IPS-11a (cell line): ENCODE measurements around the gene ALOX5AP.

Experiments
- H3K4me3 ChIP-seq: one replicate; pipeline ENCODE4 v1.5.1; 2013; ENCODE audit warnings: low read depth, low read length, control low read depth

The ALOX5AP gene

DNA sequence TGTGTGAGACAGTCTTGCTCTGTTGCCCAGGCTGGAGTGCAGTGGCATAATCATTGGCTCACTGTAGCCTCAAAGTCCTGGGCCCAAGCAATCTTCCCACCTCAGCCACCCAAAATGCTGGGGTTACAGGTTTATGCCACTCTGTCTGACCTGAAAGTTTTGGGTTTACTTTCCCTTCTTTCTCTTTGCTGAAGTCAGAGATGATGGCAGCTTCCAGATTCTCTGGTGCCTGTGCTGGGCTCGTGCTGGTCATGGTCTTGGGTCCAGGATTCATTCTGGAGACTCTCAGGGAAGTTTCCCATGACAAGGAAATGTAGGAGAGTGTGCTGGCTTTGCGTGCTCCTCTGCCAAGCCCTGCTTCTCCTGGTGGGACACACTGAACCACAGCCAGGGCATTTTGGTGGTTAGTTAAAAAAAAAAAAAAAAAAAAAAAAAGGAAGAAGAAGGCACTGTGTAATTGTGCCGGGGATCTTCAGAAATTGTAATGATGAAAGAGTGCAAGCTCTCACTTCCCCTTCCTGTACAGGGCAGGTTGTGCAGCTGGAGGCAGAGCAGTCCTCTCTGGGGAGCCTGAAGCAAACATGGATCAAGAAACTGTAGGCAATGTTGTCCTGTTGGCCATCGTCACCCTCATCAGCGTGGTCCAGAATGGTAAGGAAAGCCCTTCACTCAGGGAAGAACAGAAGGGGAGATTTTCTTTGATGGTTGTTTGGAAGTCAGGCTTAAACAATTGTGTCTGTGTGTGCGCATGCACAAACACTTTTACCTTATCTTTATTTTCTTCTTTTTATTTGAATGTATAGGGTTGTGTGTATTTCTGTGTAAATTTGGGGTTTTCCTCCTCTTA, at the start of gene ALOX5AP:
TSS of gene ALOX5AP (plus strand) at position 519 of the 847 bp plus-strand sequence. CDS start at position 582, 63 bp downstream.
- no peak within 1 kb of the TSS for H3K4me3 ChIP-seq

DNA sequence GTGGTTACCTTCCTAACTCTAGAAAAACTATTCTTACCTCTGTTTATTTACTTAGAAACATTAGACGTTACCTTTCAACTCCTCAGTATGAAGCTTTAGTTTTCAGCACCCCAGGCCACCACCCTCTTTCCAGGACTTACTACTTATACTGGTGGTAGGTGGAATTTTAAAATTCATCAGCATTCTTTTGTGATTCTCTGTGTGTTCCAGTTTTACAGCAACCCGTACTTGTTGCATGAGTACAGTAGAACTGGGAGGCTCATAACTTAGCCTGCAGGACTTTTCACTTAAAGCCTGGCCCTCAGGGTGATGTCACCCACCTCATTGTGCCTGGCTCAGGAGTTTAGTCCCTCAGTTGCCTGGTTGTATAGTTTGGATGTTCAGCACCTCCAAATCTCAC, 49.4 kb upstream of the ALOX5AP start:
- no peak overlapping the region for H3K4me3 ChIP-seq

DNA sequence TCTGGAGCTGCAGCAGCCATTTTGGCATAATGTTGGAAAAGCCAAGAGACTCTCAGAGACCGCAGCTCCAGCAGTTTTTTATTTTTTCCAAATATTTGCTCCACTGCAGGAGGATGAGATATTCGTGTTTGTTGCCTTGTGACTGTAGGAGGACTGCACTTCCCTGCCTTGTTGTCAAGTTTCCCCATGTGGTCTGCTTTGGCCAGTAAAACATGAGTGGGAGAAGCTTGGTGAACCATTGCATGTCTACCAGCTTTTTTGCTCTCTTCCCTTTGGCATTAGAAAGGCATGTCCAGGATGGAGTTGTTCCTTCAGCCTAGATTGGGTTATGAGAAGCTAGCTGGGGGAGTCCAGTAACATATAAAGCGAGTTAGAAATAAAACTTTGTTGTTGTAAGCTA, 47.7 kb upstream of the ALOX5AP start:
- no peak overlapping the region for H3K4me3 ChIP-seq

DNA sequence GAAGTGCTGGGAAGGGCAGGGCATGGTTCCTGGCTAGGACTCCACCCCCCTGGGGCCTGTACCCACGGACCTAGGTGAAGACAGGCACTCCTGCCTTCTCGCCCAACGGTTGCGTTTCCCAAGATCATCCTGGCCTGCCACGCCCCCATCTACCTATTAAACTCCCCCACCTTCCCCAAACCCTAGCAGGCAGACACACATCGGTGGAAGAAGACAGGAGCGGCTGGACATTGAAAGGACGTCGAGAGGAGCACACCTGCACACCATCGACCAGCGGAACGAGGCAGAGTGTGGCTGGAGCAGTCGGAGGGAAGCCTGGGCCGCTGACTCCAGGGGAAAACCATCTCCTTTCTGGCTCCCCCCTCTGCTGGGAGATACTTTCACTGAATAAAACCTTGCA, 45.6 kb upstream of the ALOX5AP start:
- H3K4me3 ChIP-seq: no peak overlapping the region

DNA sequence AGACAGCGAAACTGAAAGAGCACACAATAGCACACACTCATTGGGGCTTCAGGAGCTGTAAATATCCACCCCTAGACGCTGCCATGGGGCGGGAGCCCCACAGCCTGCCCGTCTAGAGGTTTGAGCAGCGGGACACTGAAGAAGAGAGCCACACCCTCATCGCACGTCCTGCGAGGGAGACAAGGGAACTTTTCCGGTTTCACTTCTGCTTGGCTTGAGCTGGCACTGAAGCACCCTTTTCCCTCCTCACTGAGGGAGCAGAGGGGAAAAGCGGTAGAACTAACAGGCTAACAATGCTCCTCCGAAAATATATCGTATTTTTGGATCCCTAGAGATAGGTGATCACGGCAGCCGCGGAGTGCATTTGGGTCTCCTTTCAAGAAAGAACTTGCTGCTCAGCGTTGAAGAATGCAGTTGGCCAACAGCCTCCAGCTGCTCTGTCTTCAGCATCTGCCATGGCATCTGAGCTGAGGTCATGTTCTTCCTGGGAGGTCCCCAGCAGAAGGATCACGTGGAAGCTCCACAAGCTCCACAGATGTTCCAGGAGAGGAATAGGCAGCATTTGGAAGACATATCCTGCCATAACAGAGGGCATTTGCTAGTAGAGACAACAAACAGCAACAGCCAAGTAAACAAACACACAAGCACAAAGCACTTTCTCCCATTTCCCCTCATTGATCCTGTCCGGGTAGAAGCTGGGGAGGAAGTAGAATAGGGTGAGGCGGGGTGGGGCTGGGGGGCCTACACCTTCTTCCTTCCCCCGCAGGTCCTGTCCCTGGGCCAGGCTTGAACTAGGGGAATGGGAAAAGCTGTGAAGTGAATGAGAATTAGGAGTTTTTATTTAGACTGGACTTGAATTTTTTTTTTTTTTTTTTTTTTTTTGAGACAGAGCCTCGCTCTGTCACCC, 44.8 kb upstream of the ALOX5AP start:
- H3K4me3 ChIP-seq: no peak overlapping the region

DNA sequence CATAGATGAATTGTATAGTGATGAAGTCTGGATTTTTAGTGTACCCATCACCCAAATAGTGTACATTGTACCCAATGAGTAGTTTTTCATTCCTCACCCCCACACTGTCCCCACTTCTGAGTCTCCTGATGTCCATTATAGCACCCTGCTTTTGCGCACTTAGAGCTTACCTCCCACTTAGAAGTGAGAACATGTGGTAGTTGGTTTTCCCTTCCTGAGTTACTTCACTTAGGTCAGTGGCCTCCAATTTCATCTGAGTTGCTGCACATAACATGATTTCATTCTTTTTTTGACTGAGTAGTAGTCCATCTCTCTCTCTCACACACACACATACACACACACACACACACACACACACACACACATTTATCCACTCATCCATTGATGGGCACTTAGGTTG, 43.2 kb upstream of the ALOX5AP start:
- no peak overlapping the region for H3K4me3 ChIP-seq

DNA sequence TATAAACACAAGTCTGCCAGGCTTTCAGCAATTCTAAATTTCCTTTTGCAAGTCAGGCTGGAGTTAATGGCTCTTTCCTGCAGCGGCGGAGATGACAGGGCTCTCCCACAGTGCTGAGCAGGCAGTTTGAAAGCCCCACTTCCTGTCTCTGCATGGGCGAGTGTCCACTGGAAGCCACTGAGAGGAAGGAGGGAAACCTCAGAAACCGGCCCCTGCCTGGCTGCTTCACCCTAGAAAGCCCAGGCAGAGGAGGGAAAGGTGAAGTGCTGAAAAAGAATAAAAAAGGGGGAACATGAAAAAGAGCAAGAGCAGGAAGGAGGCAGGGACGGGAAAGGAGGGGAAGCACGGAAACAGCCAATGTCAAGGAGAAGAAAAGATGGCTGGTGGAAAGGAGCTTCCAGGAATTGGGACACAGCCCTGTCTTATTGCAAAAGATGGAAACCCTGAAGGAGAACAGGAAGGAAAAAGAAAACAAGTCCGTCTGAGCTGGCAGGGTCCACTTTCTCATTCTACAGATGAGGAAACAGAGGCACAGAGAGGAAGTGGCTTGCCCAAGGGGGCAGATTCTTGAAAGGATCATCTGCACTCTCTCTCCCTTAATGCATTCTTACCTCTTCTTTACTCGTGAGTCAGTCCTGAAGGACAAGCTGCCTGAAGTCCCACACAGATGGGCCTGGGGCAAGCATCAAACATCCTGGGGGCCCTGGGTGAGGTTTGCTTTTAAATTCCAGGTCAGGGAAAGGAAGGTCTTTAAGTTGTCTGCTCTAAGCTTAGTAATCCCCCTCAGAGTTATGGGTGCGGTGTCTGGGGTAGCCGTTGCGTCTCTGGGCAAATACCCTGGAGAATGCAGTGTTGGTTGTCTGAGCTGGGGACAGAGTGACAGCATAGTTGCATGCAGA, 38.8 kb upstream of the ALOX5AP start:
- no peak overlapping the region for H3K4me3 ChIP-seq

DNA sequence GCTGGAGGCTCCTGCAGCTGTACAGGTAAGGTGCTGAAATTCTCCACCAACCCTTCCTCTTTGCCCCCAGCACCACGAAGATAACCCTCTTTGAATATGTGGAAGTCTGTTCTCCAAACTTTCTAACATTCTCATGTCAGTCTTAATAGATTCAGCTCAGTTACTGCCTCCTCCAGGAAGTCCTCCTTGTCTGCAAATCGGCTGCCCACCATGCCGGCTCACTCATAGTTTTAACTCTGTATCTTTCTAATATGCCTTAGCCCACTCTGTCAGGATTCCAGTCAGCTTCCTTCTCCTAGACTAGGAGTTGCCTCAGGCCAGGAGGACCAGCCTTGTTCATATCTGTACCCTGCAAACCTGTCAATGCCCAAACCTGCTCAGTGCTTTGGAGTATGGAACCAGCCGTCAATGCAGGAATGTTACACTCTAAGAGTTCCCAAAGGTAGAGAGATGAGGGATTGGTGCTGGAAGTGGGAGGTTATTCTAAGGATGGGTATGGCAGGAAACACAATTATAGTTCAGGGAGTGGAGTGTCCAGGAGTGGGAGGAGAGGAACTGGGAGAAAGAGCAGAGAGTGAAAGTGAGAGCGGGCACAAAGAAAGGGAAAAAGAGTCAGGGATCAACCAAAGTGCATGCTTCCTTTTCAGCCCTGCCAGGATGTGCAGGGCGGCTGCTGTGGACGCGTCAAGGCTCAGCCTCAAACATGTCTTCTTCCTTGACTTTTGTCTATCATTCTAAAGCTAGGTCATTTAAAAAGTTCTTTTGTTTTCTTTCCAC, 38.0 kb upstream of the ALOX5AP start:
- H3K4me3 ChIP-seq: no peak overlapping the region

DNA sequence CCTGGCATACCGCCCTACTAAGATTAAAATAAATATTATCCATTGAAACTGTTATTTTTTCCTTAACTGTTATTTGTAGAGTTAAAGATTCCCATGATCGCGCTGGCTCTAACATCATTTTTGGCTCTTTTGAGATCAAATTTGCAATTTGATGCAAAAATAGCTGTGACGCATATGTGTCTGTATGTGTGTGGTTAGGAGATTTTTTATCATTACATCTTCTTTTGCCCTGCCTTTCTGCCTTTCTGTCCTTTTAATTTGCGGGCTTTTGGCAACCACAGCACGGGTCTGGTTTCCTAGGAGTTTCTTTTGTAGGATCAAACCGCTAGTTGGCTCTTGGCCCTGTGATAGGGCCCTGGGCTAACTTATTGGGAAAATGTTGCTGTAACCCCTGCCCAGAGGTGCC, 37.3 kb upstream of the ALOX5AP start:
- H3K4me3 ChIP-seq: no peak overlapping the region

DNA sequence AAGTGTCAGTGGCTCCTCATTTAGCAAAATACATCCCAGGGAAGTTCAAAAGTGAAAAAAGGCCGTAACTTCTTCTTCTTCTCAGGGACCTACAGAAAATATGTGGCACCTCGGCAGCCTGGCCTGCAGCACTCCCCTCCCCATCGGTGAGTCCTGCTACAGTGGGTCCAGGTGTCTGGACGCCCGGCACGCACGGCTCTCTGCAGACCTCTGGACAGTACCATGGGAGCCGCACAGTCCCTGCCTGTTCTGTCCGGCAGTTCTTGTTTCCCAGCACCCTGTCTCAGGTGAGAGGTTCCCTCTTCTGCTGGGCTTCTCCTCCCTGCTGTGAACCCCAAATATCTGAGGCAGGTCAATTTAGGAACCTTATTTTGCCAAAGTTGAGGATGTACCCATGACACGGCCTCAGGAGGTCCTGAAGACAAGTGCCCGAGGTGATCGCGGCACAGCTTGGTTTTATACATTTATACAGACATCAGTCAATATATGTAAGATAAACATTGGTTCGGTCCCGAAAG, 36.8 kb upstream of the ALOX5AP start:
- no peak overlapping the region for H3K4me3 ChIP-seq

DNA sequence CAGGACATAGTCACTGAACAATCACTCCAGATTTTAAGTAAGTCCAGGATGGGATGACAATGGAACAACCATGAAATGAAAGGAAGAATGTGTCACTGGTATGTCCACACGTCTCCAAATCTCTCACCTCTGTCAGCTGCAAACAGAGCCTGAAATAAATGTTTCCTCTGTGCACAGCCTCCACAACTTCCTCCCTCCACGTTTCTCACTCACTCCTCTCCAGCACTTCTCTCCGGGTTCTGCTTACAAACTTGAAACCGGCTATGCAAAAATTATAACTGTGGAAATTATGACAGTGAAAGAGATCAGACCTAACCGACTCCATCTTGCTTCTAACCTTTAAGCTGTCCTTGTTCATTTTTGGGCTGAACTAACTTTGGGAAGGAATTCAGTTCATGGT, 35.0 kb upstream of the ALOX5AP start:
- no peak overlapping the region for H3K4me3 ChIP-seq

DNA sequence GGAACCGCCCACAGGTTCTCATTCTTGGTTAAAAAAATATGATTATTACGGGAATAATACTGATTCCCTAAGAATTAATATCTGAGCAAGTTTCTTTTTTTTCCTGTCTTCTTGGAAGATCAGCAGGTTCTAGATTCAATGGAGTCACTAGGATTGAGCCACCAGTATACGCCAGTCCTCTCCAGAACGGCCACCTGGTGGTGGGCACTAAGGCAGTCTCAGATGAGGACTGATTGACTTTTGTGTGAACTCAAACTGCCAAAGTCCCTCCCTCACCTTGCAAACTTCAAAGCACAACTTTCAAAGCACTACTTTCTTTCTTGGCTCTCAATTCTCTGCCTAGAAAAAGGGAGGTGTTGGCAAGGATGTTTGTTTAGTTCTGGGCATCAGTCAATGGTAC, 33.3 kb upstream of the ALOX5AP start:
- no peak overlapping the region for H3K4me3 ChIP-seq

DNA sequence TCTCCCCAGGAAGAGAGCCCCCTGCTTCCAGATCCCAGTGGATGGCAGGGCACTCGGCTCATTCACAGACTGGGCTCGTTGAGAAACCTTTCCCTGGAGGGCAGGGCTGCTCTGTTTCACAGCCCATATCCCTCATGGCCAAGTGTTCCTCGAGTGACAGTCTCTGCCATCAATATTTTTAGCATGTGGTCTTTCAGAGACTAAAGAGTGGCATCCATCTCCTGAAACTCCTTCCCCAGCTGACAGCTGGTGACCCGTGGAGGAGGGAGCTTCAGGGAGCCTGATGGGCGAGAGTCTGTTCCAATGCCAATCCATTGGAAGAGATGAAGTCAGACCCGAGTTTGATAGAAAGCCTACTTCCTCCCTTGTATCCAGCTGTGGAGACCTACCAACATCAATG, 30.7 kb upstream of the ALOX5AP start:
- no peak overlapping the region for H3K4me3 ChIP-seq

DNA sequence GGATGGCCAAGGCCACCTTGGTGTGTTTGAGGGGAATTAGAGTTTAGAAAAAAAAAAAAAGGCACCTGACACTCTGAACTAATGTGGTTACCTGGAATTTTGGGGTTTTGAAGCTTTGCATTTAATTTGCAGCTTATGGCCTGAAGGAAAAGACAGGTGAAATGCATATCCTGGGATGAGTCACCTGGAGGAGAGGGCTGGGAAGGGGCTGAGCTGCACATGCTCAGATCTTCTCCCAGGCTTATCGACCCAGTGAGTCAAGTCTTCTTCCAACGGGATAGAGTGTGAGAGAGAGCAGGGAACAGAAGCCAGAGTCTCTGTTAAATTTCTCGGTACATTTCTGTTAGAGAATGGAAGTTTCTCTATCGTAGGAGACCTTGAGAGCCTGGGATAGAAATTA, 29.7 kb upstream of the ALOX5AP start:
- no peak overlapping the region for H3K4me3 ChIP-seq

DNA sequence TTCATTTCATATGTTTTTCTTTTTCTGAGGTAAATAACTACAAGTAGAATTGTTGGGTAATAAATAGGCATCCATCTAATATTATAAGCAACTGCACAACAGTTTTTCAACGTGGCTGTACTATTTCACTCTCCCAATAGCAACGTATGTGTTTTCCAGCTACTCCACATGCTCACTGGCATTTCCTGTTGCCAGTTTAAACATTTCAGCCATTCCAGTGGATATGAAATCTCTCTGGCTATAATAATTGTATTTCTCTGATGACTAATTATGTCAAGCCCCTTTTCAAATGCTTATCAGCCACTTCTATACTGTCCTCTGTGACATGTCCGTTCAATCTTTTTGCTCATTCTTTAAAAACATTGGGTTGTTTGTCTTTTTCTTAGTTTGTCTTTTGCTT, 26.8 kb upstream of the ALOX5AP start:
- no peak overlapping the region for H3K4me3 ChIP-seq

DNA sequence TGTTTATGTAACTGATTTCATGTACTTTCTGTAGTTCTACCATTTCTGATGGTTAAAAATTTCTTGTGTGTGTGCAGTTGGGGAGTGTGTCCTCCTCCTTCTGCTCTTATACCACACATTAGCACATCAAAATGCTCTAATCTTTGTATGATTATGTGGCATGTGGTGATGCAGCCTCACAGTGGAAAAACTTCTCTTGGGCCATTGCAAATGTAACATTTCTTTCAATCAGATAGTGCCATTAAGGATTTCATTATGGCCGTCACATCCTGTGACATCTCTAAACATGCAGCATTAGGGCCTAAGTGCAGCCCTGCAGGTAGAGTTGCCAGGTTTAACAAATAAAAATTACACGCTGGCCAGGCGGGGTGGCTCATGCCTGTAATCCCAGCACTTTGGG, 24.9 kb upstream of the ALOX5AP start:
- no peak overlapping the region for H3K4me3 ChIP-seq

DNA sequence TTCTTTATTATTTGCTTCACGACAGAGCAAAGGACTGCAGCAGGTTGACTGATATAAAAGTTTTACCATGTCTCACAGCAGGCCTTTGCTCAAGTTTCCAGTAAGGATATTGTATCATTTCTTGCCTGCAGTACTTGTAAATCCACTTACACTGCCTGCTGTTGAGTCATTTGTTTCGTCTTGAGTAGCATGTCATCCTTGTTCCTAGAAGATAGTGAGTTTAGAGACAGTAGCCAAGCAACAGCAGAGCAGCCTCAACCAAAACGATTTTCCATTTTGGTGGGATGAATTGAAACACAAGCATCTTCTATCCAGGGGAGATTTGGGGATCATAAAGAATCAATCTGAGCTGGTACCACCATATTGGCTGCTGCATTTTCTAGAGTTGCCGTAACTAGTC, 24.0 kb upstream of the ALOX5AP start:
- no peak overlapping the region for H3K4me3 ChIP-seq

DNA sequence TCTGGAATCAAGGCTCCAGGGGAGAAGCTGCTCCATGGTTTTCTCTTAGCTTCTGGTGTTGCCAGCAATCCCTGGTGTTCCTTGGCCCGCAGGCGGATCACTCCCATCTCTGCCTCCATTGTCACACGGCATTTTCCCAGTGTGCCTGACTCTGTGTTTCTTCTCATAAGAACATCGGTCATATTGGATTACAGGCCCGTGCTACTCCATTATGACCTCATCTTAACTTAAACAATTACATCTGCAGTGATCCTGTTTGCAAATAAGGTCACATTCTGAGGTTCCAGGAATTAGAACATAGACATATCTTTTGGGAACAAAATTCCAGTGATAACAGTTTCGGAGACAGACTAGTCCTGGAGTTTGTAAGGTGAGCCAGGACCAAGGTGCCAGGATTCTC, 23.5 kb upstream of the ALOX5AP start:
- no peak overlapping the region for H3K4me3 ChIP-seq

DNA sequence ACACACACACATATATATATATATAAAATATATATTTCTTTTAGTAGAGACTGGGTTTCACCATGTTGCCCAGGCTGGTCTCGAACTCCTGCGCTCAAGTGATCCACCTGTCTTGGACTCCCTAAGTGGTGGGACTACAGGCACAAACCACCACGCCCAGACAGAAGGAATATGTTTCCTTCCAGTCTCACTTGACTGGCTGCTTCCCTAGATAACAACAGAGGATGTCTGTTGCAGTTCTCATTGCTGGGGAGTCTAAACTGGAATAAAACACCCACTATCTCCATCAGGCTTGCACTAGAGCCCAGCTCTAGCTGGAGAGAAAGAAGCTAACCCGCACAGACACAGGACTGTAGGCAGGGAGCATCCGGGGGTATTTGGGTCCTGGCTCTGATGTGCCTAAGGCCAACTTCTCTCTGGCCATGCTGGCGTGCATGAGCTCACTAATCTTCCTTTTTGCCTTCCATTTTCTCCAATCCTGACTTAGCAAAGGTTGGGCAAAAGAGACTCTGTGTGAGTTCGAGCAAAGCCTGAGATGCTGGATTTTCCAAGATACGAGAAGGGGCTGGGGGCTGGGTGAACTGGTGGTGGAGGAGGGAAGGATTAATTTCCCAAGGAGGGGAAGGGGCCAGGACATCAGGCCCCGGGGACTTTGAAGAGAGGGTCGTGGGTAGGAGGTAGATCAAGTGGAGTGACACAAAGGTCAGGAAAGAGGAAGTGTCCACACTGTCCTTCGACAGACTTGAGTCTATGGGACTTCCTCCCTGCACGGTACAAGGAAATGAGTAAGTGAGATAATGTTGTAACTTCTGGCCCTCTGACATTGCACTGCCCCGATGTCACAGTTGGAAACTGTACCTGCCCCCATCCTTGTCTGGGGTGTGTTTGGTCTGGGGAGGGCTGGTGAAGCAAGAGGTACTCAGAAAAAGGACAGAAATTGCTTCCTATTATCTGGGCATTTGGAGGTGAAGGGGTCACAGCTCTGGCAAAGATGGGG, 22.5 kb upstream of the ALOX5AP start:
- no peak overlapping the region for H3K4me3 ChIP-seq
